Omental fat pad (tissue), 4 donors: ENCODE measurements around the gene SCYGR3. TPM values are rescaled to one million over a fixed set of nuclear protein-coding genes. Genes with fewer than 3 reads are reported as not detected.
A peak's percentile ranks its signal among the peaks of the same experiment; 100 is the strongest.
"Not testable (repeated sequence)": the region's sequence is repeated elsewhere in the genome, so short reads cannot be mapped to it uniquely, and the experiment has no call there.

Experiments used
- ATAC-seq: fragments of 150-250 bp; one replicate; pipeline ENCODE4 v1.9.1; 2016; ENCODE audit warnings: mild to moderate bottlenecking, moderate library complexity; ENCODE audit not compliant: low FRiP score
- DNase-seq: peaks from one replicate; pipeline ENCODE4 v3.0.0-alpha.2; 2019; ENCODE audit warnings: low spot score
- total RNA-seq, 4 donors: library from RNA; depleted of rRNA; stranded (reverse); fragments of >200 nt; gene quantifications; one replicate each; pipeline ENCODE4 v1.1.0, GENCODE V29; 2016
- TF ChIP-seq, protein P1 (sequence below), 3 donors: fragments of 450-650 bp; IDR thresholded peaks; one replicate each; pipeline ENCODE4 v1.5.1; 2016 to 2017; ENCODE audit warnings: antibody characterized with exemption in 3 of 3, mild to moderate bottlenecking in 3 of 3, moderate library complexity in 2 of 3

SCYGR3 gene
- total RNA-seq, 4 donors from 2014 or later: not detected

DNA sequence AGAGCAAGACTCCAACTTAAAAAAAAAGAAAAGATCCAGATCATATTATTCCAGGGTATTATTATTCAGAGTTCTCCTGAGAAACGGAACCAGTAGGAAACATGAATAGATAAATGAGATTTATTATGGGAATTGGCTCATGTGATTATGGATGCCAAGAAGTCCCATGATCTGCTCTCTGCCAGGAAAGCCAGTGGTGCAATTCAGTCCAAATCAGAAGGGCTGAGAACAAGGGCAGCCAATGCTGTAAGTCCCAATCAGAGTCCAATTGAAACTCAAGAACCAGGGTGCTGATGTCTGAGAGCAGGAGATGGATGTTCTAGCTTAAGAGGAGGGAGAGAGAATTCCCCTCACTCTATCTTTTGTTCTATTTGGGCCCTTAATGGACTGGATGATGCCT is 8.2 kb downstream of the SCYGR3 start:
- ATAC-seq: peak; percentile 77
- no peak for DNase-seq
- TF ChIP-seq, protein P1, sequence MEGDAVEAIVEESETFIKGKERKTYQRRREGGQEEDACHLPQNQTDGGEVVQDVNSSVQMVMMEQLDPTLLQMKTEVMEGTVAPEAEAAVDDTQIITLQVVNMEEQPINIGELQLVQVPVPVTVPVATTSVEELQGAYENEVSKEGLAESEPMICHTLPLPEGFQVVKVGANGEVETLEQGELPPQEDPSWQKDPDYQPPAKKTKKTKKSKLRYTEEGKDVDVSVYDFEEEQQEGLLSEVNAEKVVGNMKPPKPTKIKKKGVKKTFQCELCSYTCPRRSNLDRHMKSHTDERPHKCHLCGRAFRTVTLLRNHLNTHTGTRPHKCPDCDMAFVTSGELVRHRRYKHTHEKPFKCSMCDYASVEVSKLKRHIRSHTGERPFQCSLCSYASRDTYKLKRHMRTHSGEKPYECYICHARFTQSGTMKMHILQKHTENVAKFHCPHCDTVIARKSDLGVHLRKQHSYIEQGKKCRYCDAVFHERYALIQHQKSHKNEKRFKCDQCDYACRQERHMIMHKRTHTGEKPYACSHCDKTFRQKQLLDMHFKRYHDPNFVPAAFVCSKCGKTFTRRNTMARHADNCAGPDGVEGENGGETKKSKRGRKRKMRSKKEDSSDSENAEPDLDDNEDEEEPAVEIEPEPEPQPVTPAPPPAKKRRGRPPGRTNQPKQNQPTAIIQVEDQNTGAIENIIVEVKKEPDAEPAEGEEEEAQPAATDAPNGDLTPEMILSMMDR (IDR thresholded peaks at IDR 0.05): no peak

DNA sequence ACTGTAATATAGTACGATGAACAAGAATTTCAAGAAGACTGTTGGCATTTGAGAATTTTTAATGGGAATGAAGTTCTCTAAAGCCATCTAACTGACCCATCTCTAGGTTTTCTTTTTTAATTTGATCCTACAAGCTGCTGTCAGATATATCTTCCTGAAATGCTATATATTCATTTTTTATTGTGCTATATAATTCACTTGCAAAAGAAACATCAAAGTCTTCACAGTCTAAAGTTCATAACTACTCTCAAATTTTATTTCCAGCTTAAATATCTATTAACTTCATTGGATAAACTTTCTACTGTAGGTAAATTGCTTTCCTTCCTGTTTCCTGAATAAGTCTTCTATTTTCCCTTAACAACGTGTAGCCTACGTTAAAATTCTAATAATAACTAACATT is 12.3 kb downstream of the SCYGR3 start:
- ATAC-seq: no peak
- TF ChIP-seq, protein P1 (IDR thresholded peaks at IDR 0.05): no peak
- no peak for DNase-seq

DNA sequence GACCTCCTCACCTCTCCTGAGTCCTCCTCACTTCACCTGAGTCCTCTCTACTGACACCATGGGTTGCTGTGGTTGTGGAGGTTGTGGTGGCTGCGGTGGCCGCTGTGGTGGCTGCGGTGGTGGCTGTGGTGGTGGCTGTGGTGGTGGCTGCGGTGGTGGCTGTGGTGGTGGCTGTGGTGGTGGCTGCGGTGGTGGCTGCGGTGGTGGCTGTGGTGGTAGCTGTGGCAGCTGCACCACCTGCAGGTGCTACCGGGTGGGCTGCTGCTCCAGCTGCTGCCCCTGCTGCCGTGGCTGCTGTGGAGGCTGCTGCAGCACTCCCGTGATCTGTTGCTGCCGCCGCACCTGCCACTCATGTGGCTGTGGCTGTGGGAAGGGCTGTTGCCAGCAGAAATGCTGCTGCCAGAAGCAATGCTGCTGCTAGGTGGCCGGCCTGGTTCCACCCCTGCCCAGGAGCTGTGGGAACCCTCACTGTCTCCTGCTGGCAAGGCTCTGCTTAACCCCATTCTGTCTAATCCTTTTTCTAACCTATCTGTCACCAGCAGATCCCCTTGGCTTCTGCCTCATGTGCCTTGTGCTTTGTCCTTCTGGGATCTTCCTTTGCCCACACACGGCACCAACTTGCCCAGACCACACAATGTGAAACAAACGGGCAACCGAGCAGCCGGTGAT is 15.7 kb downstream of the SCYGR3 start, which contains the start of gene SCYGR2:
Gene SCYGR2, plus strand, starts transcription at position 59 of the 669 bp plus-strand sequence. Its CDS starts 0 bp downstream, at position 59.
- ATAC-seq, DNase-seq: not testable (repeated sequence)

GRCh38 chr2:227597998-227598397 is 16.6 kb downstream of the SCYGR3 start:
- TF ChIP-seq, protein P1 (IDR thresholded peaks at IDR 0.05): no peak
- DNase-seq (no peak), ATAC-seq (no peak)

GRCh38 chr2:227597036-227597435 is 17.6 kb downstream of the SCYGR3 start:
- DNase-seq (no peak), ATAC-seq (no peak)
- TF ChIP-seq, protein P1 (IDR thresholded peaks at IDR 0.05): no peak

DNA sequence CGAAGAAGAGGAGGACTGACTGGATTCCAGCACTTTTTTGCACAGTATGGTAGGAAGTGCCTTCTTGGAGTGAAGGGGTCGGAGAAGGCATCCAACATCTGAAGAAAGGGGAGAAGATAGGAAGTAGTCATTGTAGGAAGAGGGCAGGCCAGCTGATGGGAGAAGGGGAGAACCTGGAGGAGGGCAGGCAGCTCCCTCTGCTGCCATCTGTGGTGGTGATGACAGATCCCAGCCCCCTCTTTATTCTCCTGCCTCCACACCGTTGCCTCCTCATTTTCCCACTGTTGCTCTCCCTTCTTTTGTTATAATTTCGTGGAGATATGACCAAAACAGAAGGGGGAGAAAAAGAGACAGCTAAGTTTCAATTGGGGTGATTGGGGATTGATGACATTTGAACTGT is 18.8 kb downstream of the SCYGR3 start:
- no peak for DNase-seq
- TF ChIP-seq, protein P1 (IDR thresholded peaks at IDR 0.05): no peak

DNA sequence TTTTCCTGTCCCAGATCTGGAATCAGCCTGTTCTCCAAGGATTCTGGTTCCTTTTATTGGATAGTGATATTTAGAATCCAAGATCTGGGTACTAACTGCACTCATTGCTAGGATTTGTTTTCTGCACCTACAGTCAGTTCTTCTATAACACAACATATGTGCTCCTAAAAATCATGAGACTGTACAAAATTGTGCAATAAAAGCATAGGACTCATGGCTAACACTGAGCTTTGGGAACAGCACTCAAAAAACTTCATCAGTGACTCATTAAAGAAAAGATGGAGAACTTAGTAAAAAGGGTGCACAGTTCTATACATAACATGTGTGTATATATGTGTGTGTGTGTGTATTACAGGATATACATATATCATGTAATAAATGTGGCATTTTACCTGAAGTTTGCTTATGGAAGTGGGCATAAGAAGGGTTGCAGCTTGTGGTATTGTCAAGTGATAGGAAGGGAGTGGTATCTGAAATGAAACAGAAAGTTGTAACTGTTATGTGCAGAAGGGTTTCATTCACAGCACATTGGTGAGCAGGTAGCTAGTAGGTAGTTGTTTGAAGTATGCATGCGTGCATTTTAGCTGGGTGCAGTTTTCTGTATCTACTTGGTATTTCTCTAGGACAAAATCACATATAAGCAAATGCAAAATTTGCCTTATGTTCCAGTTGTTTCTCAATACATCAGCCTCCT is 21.8 kb downstream of the SCYGR3 start:
- DNase-seq: no peak
- TF ChIP-seq, protein P1 (IDR thresholded peaks at IDR 0.05): no peak
- ATAC-seq: no peak

More for the DNA sequence above, 18.8 kb downstream of the SCYGR3 start:
- ATAC-seq: no peak
